ENCODE measurements around the gene RAB3A.
A peak's percentile ranks its signal among the peaks of the same experiment; 100 is the strongest.

Gene RAB3A
- 0.61 to 1.2 reads per million in 2 experiments for total RNA-seq

- peak; percentile 99 for DNase-seq (ENCODE audit: low read depth)
These were observed at the start of gene RAB3A for GRCh38 chr19:18203863-18204393. RAB3A (minus strand) TSS chr19:18204042; CDS start chr19:18202740, 1,302 bp downstream.

GRCh38 chr19:18253130-18253529 lies 49.3 kb upstream of the RAB3A start:
- DNase-seq (ENCODE audit: low read depth), result no peak

GRCh38 chr19:18252370-18252717 lies 48.5 kb upstream of the RAB3A start:
- DNase-seq (ENCODE audit: low read depth), result no peak

GRCh38 chr19:18251587-18252369 lies 47.9 kb upstream of the RAB3A start:
- DNase-seq (ENCODE audit: low read depth), result peak; percentile 69

GRCh38 chr19:18249834-18250233 lies 46.0 kb upstream of the RAB3A start:
- DNase-seq (ENCODE audit: low read depth), result no peak

- DNase-seq (ENCODE audit: low read depth), result no peak
These were observed 41.5 kb upstream of the RAB3A start for GRCh38 chr19:18245297-18245696.

- DNase-seq (ENCODE audit: low read depth), result no peak
These were observed 35.5 kb upstream of the RAB3A start for GRCh38 chr19:18239303-18239702.

- DNase-seq (ENCODE audit: low read depth), result no peak
These were observed 30.4 kb upstream of the RAB3A start for GRCh38 chr19:18234194-18234593.

- peak; percentile 28 for DNase-seq (ENCODE audit: low read depth)
These were observed 29.5 kb upstream of the RAB3A start for GRCh38 chr19:18233224-18233825.

GRCh38 chr19:18232540-18233223 lies 28.8 kb upstream of the RAB3A start:
- no peak for DNase-seq (ENCODE audit: low read depth)

GRCh38 chr19:18231775-18232174 lies 27.9 kb upstream of the RAB3A start:
- no peak for DNase-seq (ENCODE audit: low read depth)

GRCh38 chr19:18230941-18231734 lies 27.3 kb upstream of the RAB3A start:
- DNase-seq (ENCODE audit: low read depth), result no peak

GRCh38 chr19:18229915-18230314 lies 26.1 kb upstream of the RAB3A start:
- DNase-seq (ENCODE audit: low read depth), result no peak

GRCh38 chr19:18229474-18229873 lies 25.6 kb upstream of the RAB3A start:
- DNase-seq (ENCODE audit: low read depth), result no peak

- DNase-seq (ENCODE audit: low read depth), result no peak
These were observed 24.0 kb upstream of the RAB3A start for GRCh38 chr19:18227781-18228271.

GRCh38 chr19:18226956-18227780 lies 23.3 kb upstream of the RAB3A start:
- no peak for DNase-seq (ENCODE audit: low read depth)

GRCh38 chr19:18225702-18226468 lies 22.0 kb upstream of the RAB3A start, which contains the start of gene PDE4C:
PDE4C (minus strand) TSS chr19:18226438; CDS start chr19:18226415, 23 bp downstream.
- DNase-seq (ENCODE audit: low read depth), result no peak

- DNase-seq (ENCODE audit: low read depth), result no peak
These were observed 21.5 kb upstream of the RAB3A start for GRCh38 chr19:18225355-18225701.

- DNase-seq (ENCODE audit: low read depth), result peak; percentile 70
These were observed 20.9 kb upstream of the RAB3A start for GRCh38 chr19:18224525-18225354.
